Uterus (tissue), 4 donors: ENCODE results near the gene SHROOM2. TPM values are rescaled to one million over a fixed set of nuclear protein-coding genes. Genes with fewer than 3 reads are reported as not detected.
A peak's percentile ranks its signal among the peaks of the same experiment; 100 is the strongest.

ENCODE experiments used
- DNase-seq, 2 donors: peaks; one replicate each; pipeline ENCODE4 v3.0.0-alpha.2; 2019 to 2020
- H3K27ac ChIP-seq, 2 donors: fragments of 200-600 bp; sonication (generic); 1 replicate in 1 of 2; 2 replicates in 1 of 2; pipeline ENCODE4 v1.5.1; 2016 to 2018
- H3K27me3 ChIP-seq, 2 donors: fragments of 200-600 bp; sonication (generic); one replicate each; pipeline ENCODE4 v1.5.1; 2018 to 2019; ENCODE audit warnings: control low read depth in 1 of 2
- H3K36me3 ChIP-seq, 2 donors: fragments of 200-600 bp; sonication (generic); one replicate each; pipeline ENCODE4 v1.5.1; 2019; ENCODE audit warnings: control low read depth in 1 of 2
- H3K4me1 ChIP-seq, 2 donors: fragments of 200-600 bp; sonication (generic); one replicate each; pipeline ENCODE4 v1.5.1; 2018 to 2019; ENCODE audit warnings: control low read depth in 1 of 2
- H3K4me3 ChIP-seq, 2 donors: fragments of 200-600 bp; sonication (generic); 1 replicate in 1 of 2; 2 replicates in 1 of 2; pipeline ENCODE4 v1.5.1; 2018 to 2019; ENCODE audit warnings: mild to moderate bottlenecking in 1 of 2
- H3K9me3 ChIP-seq, 2 donors: fragments of 200-600 bp; sonication (generic); one replicate each; pipeline ENCODE4 v1.5.1; 2019; ENCODE audit warnings: control low read depth in 1 of 2
- CTCF ChIP-seq, 4 experiments: fragments of 200-600 bp in 2 of 4; fragments of 450-650 bp in 2 of 4; sonication (generic) in 2 of 4; IDR thresholded peaks; one replicate each; pipeline ENCODE4 v1.5.1; 2016 to 2019; ENCODE audit warnings: antibody characterized with exemption in 4 of 4, mild to moderate bottlenecking in 2 of 4, moderate library complexity in 1 of 4
- POLR2A ChIP-seq, 2 donors: fragments of 450-650 bp; IDR thresholded peaks; one replicate each; pipeline ENCODE4 v1.6.1; 2016; ENCODE audit warnings: antibody characterized with exemption in 2 of 2, mild to moderate bottlenecking in 1 of 2, moderate library complexity in 1 of 2
- intact Hi-C: fragments of 100-400 bp; cut with DNase I; formaldehyde crosslinking; loops from one replicate; pipeline ENCODE4 v1.15.1; 2023; ENCODE audit warnings: low total_unique reads
- total RNA-seq, 4 donors: library from RNA; depleted of rRNA in 3 of 4; stranded (reverse); fragments of >200 nt in 3 of 4; gene quantifications; one replicate each; pipeline versions ENCODE4 v1.1.0 to v1.2.4, GENCODE V29; 2014 to 2023
- donor health status: DM: yes; HTN: yes; CAD: no.

The SHROOM2 gene
- total RNA-seq, 4 donors from 2014 or later: 3.5 to 8.7 (median 4.8) TPM

DNA sequence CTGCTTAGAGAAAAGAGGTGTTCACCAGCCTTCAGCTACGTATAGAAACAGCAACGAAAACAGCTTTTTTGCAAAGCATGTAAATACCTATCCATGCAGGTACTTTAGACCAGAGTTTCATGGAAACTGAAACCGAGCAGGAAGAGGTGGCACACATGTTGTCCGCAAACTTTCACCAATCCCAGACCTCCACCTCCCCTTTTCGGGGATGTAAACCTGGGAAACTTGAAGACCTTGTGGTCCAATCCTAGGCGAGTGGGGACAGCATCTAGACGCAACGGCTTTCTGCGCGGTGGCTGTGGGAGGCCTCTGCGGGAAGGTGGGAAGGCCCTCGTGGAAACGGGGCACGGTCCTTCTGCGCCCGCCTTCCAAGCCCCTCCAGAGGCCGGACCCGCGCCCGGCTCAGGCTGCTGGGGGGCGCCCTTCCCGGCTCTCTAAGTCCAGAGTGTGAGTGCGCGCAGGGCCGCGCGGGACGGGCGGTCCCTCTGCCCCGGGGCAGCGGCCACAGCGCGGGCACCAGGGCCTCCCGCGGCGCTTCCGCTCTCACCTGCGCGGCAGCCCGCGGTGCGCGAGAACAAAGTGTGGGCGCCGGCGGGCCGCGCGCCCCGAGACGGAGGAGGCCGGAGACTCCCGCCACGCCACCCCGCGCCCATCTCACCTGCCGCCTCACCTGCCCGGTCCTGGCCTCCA lies 830 bp upstream of the SHROOM2 start:
- Histone ChIP-seq H3K27me3 (no peaks in the 10 kb centered on the region), H3K27ac (no peak overlapping the region), H3K9me3 (no peaks in the 10 kb centered on the region), H3K4me3 (peak overlapping the region in 1 of 2 donors; percentile 50), H3K36me3 (no peaks in the 10 kb centered on the region), H3K4me1 (no peaks in the 10 kb centered on the region)
- intact Hi-C loops: no loop called here
- no peak for DNase-seq
- TF ChIP-seq POLR2A (IDR thresholded peaks at IDR 0.05): no peak
- no peak for TF ChIP-seq CTCF (IDR thresholded peaks at IDR 0.05)

- Histone ChIP-seq H3K9me3 (no peaks in the 10 kb centered on the region), H3K27ac (no peak overlapping the region), H3K4me1 (no peaks in the 10 kb centered on the region), H3K36me3 (no peaks in the 10 kb centered on the region), H3K4me3 (peak overlapping the region; percentile 3 to 50), H3K27me3 (no peaks in the 10 kb centered on the region)
- TF ChIP-seq CTCF (IDR thresholded peaks at IDR 0.05): no peak
- TF ChIP-seq POLR2A (IDR thresholded peaks at IDR 0.05): no peak
- intact Hi-C loops: no loop called here
- no peak for DNase-seq
Observed at GRCh38 chrX:9786798-9787635, 788 bp downstream of the SHROOM2 start.

GRCh38 chrX:9788911-9789310 lies 2.7 kb downstream of the SHROOM2 start:
- no peak overlapping the region for H3K4me3 ChIP-seq
- DNase-seq: no peak
- H3K27me3 ChIP-seq: no peaks in the 10 kb centered on the region
- H3K36me3 ChIP-seq: no peaks in the 10 kb centered on the region
- no peak overlapping the region for H3K27ac ChIP-seq
- H3K9me3 ChIP-seq: no peaks in the 10 kb centered on the region
- H3K4me1 ChIP-seq: no peaks in the 10 kb centered on the region
- intact Hi-C loops: no loop called here
- TF ChIP-seq POLR2A (IDR thresholded peaks at IDR 0.05) (no peak), CTCF (IDR thresholded peaks at IDR 0.05) (no peak)

- intact Hi-C loops: no loop called here
- H3K9me3 ChIP-seq: no peaks in the 10 kb centered on the region
- H3K4me1 ChIP-seq: no peaks in the 10 kb centered on the region
- no peak for DNase-seq
- H3K27ac ChIP-seq: no peak overlapping the region
- TF ChIP-seq POLR2A (IDR thresholded peaks at IDR 0.05) (no peak), CTCF (IDR thresholded peaks at IDR 0.05) (no peak)
- H3K4me3 ChIP-seq: no peak overlapping the region
- no peaks in the 10 kb centered on the region for H3K36me3 ChIP-seq
- H3K27me3 ChIP-seq: no peaks in the 10 kb centered on the region
Observed at GRCh38 chrX:9789555-9789954, 3.3 kb downstream of the SHROOM2 start.

GRCh38 chrX:9790866-9791265 lies 4.6 kb downstream of the SHROOM2 start:
- Histone ChIP-seq H3K27ac (no peak overlapping the region), H3K36me3 (no peaks in the 10 kb centered on the region), H3K9me3 (no peaks in the 10 kb centered on the region), H3K27me3 (no peaks in the 10 kb centered on the region), H3K4me1 (no peaks in the 10 kb centered on the region), H3K4me3 (no peak overlapping the region)
- intact Hi-C loops: no loop called here
- no peak for TF ChIP-seq POLR2A (IDR thresholded peaks at IDR 0.05)
- no peak for TF ChIP-seq CTCF (IDR thresholded peaks at IDR 0.05)
- DNase-seq: no peak
